ENCODE results near the gene GPR179. TPM values are rescaled to one million over a fixed set of nuclear protein-coding genes. Genes with fewer than 3 reads are reported as not detected.
"Not testable (repeated sequence)": the region's sequence is repeated elsewhere in the genome, so short reads cannot be mapped to it uniquely, and the experiment has no call there.

The GPR179 gene
- total RNA-seq, 1 experiment from 2014 or later = not detected

DNA sequence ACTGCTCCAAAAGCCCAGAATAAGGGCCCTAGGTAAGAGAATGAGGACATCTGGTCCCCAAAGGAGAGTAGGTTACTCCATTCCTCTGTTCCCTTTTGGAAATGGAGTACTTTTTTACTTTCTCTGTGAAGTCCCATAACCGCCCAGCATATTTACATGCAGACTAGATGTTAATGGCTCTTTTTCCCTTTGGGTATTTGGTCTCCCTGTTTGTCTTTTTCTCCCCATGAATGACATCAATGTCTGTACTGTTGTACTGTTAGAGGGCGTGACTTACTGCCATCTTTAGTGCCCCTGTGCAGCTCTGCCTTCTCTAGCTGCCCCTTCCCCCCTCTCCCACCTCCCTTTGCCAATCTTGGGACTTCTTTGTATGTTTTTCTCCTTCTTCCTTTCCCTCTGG lies 19.0 kb downstream of the GPR179 start:
- DNase-seq (ENCODE audit: low read depth) = no peak

DNA sequence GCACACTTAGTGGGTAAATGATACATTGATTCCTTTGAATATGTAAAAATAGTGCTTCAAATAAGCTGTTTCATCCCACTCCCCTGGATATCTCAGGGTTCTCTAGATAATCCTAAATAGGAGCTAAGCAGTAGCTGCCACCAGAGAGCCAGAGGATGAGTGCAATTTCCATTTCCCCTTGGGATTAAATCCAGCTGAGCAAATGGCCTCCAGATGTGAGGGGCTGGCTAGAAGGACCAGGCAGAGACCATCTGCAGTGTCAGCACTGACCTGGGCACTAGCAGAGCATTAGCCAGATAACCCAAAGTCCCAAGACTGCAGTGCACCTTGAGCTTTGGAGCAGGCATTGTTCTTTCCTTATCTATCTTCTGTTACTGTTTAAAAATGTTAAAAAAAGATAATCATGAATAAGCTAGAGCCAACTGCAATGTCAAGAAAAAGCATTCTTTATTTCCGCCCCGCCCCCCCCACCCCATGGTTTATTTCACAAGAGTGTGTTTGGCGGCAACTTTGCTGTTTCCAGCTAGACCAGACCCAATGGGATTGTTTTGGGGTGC lies 19.5 kb downstream of the GPR179 start:
- DNase-seq (ENCODE audit: low read depth) = no peak

DNA sequence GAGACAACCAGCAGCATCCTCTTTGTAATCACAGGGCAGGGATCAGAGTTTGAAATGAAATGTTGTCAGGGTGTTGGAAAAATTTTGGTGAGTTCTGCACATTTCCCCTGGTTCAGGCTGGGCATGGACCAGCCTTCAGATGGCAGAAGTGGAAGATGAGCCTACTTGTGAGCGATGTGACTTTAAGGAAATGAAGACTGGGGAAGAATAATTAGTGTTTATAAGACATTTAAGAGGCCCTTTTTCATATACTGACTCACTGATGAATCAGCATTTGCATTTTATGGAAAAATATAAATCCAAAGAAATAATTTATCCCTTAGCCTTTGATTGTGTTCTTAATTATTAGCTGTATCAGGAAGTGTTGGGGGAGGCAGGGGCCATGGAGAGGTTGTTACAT lies 20.9 kb downstream of the GPR179 start:
- DNase-seq (ENCODE audit: low read depth) = no peak

DNA sequence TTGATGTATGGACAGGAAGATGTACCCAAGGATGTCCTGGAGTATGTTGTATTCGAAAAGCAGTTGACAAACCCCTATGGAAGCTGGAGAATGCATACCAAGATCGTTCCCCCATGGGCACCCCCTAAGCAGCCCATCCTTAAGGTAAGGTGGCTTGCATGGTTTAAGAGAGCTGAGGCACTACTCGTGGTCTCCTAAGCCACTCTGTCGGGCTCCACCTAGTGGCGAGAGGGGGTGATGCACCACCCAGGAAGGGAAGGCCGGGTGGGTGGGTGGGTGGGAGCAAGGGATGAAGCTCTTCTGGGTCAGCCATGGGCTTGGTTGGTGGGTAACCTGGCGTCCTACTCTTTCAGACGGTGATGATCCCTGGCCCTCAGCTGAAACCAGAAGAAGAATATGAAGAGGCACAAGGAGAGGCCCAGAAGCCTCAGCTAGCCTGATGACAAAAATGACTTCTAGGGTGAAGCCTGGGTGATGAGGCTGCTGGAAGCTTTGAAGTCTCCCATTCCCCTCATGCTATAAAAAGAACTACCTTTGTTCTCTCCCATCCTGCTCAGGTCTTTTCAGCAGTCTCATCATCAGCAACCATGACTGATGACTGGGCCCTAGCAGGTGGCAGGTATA lies 21.5 kb downstream of the GPR179 start:
- peak; percentile 32 for DNase-seq (ENCODE audit: low read depth)

DNA sequence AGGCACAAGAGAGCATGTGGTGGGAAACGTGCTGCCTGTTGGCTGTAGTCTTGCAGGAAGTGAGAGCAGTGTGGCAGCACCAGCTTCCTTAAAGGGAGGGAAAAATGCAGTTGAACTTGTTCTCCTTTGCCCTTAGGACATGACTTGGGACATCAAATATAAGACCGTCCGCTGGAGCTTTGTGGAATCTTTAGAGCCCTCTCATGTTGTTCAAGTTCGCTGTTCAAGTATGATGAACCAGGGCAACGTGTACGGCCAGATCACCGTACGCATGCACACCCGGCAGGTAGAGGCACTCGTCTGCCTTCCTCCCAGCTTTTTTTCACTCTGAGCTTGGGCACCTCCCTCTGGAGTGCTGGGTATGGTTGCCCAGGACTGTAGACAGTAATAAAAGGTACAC lies 23.3 kb downstream of the GPR179 start:
- DNase-seq (ENCODE audit: low read depth) = no peak

DNA sequence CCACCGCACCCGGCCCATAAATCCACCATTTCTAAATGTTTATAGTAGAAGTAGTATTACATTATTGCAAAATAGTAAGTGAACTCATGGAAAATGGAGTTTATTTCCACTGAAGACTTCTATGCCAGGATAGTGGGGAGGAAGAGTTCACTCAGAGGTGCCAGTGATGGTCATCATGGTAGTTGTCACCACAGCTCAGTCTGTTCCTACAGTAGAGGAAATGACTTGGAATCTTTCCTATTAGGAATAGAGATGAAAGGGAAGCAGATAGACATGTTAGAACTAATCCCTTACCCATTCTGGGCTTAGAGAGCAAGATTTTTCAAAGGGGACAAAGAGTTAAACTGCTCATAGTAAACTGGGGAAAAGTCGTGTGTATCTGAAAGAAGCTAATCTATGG lies 26.7 kb downstream of the GPR179 start:
- no peak for DNase-seq (ENCODE audit: low read depth)

DNA sequence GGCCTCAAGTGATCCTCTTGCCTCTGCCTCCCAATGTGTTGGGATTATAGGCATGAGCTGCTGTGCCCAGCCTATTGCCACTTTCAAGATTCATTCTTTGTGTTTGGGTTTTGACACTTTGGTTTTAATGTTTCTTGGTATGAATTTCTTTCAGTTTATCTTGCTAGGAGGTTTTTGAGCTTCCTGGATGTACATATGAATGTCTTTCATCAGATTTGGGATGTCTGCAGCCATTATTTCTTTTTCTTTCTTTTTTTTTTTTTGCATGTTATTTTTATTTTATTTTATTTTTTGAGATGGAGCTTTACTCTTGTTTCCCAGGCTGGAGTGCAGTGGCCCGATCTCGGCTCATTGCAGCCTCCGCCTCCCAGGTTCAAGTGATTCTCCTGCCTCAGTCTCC lies 28.3 kb downstream of the GPR179 start:
- no peak for DNase-seq (ENCODE audit: low read depth)

DNA sequence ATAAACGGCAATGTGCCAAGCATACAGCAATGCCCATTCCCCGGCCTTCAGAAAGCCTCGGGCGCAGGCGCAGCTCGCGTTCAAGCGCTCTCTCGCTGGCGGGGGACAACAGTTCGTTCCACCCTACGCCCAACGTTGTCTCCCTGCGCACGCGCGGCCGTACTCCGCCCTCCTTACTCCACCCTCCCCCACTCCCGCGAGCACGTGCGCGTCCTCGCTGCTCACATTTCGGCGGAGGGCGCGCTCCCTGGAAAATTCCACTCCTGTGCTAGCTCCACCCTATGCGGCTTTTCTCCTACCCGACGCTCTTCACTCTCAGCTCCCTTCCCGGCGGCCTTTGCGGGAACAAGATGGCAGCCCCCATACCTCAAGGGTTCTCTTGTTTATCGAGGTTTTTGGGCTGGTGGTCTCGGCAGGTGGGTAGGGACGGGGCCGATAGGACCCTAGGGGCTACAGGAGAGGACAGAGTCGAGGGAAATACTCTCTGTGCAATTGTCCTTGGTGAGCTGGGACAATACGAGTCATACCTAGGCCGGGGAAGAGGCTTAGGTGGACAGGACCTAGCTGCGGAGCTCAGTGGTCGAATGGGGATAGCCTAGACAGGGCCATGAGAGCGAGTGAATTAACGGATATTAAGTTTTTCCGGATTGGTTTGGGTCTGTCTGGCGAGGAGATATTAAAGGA lies 46.8 kb downstream of the GPR179 start, which contains the start of gene MRPL45:
TSS of gene MRPL45 (plus strand) at position 335 of the 684 bp plus-strand sequence. CDS start at position 351, 16 bp downstream.
- peak; percentile 93 for DNase-seq (ENCODE audit: low read depth)

DNA sequence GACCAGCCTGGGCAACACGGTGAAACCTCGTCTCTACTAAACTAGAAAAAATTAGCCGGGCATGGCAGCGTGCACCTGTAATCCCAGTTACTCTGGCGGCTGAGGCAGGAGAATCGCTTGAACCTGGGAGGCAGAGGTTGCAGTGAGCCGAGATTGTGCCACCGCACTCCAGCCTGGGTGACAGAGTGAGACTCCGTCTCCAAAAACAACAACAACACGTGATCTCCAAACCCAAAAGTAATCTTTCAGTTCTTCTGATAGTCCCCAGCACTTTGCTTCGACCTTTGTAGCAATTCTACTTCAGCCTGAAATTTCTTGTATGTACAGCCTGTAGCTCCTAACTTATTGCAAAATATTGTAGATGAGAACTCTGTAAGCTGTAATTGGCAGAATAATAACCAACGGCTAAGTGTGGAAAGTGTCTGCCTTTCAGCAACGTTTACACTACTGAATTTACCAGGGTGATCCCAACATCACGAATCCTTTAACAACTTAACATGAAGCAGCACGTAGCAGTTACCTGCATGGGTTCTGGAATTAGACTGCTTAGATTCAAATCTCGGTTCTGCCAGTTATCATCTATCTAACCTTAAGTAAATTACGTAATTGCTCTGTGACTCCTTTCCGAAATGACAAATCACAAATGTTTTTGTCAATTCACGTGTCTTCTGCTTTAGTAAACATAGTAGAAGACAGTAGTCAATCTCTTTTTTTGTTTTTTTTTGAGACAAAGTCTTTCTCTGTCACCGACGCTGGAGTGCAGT lies 48.0 kb downstream of the GPR179 start:
- DNase-seq (ENCODE audit: low read depth) = not testable (repeated sequence)

DNA sequence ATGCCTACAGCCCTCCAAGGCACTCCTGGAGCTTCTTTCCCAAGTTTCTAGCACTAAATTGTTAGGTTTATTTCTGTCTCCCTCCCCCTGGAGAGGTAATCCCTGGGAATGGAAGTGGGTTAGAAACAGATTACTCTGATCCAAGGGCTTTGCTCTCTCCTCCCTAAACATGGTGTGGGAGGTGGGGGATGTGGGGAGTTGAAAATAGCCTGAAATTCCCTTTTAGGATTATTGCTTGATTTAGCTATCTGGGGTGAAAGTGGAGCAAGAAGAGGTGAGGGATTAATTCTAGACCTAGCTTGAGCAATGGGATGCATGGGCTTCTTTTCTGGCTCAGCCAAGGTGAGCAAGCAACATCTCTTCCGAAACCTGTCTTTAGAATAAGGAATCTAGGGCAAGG lies 54.0 kb downstream of the GPR179 start:
- DNase-seq (ENCODE audit: low read depth) = not testable (repeated sequence)

DNA sequence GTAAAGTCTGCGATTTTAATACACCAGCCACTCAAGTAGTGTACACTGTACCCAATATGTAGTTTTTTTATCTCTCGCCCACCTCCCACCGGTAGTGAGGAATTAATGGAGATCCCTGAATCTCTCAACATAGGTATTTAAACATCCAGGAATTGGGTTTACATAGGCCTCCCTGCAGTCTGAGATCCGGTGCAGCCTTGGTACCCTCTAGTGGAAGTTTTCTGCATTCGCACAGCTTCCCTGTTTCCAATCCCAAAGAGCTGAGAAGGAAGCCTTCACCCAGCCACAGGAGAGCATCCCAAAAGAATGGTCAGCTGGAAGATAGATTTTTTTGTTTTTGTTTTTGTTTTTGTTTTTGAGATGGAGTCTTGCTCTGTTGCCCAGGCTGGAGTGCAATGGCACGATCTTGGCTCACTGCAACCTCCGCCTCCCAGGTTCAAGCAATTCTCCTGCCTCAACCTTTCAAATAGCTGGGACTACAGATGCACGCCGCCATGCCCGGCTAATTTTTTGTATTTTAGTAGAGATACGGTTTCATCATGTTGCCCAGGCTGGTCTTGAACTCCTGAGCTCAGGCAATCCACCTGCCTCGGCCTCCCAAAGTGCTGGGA lies 55.4 kb downstream of the GPR179 start:
- DNase-seq (ENCODE audit: low read depth) = peak; percentile 34

DNA sequence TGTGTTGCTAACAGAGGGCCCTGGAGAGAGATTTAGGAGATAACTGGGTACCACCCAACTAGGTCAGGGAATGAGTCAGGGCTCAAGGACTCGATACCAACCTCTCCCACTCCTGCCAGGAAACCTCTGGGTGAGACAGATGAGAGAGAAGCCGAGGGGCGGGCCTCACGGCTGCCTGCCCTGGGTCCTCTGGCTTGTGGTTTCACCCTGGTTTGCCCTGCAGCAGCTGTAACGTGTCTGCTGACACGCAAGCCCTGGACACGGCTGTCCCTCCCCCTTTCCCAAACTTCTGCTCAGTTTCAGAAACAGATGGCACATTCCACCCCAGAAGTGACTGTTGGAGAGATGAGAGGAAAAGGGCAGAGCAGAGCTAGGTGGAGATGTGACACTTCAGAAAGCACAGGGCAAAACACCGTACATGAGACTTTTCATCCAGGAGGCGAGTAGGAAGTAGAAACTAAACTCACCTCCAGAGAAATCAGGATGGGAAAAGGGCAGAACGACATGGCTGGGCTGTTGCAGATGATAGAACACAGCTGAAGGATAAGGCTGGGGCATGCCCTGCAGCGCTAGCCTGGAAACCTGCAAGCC lies 57.2 kb downstream of the GPR179 start:
- peak; percentile 74 for DNase-seq (ENCODE audit: low read depth)

DNA sequence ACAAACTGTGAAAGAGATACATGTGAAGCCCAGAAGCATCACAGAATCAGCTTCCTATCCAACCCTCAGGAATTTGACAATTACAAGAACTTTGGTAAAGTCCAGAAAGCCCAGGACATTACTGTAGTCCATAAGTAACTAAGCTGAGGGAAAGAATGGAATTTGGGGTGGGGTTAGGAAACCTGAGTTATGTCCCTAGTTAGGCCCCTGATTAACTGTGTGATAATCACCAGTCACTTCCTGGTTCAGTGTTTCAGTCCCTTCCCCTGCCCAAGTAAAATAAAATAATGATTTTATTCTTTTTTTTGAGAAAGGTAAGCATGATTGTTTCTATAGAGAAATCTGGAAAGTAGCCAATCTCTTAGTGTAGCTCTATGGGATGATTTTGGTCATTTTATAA lies 57.8 kb downstream of the GPR179 start:
- DNase-seq (ENCODE audit: low read depth) = peak; percentile 43

Other genes with a start within 250 kb of the GPR179 start
- gene TBC1D3E, start 216.0 kb downstream of the GPR179 start, total RNA-seq (2014; rRNA removed; shearing (Covaris generic)) = not detected in 2 replicates
- gene TBC1D3, start 151.4 kb downstream of the GPR179 start, total RNA-seq (2014; rRNA removed; shearing (Covaris generic)) = not detected in 2 replicates
- 43.1 and 48.5 TPM in 2 replicates for gene MRPL45, start 46.8 kb downstream of the GPR179 start, total RNA-seq (2014; rRNA removed; shearing (Covaris generic))
- gene SOCS7, start 7.9 kb upstream of the GPR179 start, total RNA-seq (2014; rRNA removed; shearing (Covaris generic)) = 3.9 and 9.7 TPM in 2 replicates
- 8.5 and 32.0 TPM in 2 replicates for gene ARHGAP23, start 84.5 kb upstream of the GPR179 start, total RNA-seq (2014; rRNA removed; shearing (Covaris generic))

Data from M059J (cell line).